ENCODE results near the gene KCNA3.
A peak's percentile ranks its signal among the peaks of the same experiment; 100 is the strongest.

The KCNA3 gene

DNA sequence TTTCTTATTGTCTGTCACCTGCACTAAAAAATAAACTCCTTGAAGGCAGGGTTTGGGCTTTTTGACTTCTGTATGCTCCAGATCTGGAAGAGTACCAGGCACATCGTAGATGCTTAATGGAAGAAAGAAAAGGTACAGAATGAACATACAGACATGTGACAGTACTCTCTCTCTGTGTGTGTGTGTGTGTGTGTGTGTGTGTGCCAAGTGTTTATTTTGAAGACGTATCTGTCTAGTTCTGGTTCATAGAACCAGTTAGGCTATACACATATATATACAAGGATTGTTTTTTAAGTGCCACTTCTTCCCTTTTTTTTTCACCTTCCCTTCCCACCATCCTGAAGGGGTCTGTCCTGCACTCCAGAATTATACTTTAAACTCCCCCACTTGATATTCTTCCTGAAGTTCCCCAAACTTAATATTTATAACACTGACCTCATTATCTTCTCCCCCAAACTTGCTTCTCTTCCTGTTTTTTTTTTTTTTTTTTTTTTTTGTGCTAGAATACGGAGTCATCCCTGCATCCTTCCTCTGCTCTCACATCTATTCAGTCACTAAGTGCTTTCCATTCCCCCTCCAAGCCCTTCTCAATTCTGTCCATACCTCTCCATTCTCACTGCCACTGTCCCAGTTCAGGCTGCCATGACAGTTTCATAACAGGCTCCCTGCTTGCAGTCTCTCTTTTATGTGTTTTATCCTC lies 5.4 kb upstream of the KCNA3 start:
- Histone ChIP-seq H3K9me3 (ENCODE audit: control insufficient read depth, insufficient read depth, low read length) (no peaks in the 10 kb centered on the region), H3K36me3 (ENCODE audit: control insufficient read depth, insufficient read depth, low read length) (no peaks in the 10 kb centered on the region), H3K4me3 (ENCODE audit: low read depth, low read length) (no peak overlapping the region), H3K9ac (ENCODE audit: low read depth, low read length) (no peak overlapping the region), H3K4me1 (ENCODE audit: control insufficient read depth, insufficient read depth, low read length) (no peaks in the 10 kb centered on the region), H3K27ac (ENCODE audit: low read depth, low read length) (no peak overlapping the region), H3K27me3 (ENCODE audit: control insufficient read depth, insufficient read depth, low read length) (peaks cover 23% of the 10 kb centered on the region)

GRCh38 chr1:110677526-110677925 lies 2.8 kb upstream of the KCNA3 start:
- H3K36me3 ChIP-seq (ENCODE audit: control insufficient read depth, insufficient read depth, low read length) = no peaks in the 10 kb centered on the region

DNA sequence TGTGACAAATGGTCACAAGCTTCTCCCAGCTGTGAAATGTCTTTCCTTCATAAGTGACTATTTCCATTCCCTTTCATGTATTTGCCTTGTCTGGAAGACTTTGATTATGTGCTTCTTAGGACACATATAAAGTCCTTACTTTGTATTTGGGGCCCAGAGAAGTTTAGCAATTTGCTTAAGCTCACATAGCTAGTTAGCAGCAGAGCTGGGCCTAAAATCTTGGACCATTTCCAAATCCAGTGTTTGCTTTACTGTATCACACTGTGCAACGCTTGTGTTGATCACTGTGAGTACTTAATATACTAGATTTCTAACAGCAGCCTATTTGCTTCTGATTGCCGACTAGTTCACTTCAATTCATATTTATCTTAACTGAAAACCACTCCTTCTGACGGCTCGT lies 2.2 kb upstream of the KCNA3 start:
- H3K27ac ChIP-seq (ENCODE audit: low read depth, low read length) = no peak overlapping the region
- no peak overlapping the region for H3K4me3 ChIP-seq (ENCODE audit: low read depth, low read length)
- H3K9ac ChIP-seq (ENCODE audit: low read depth, low read length) = no peak overlapping the region
- H3K27me3 ChIP-seq (ENCODE audit: control insufficient read depth, insufficient read depth, low read length) = peaks cover 55% of the 10 kb centered on the region
- no peaks in the 10 kb centered on the region for H3K36me3 ChIP-seq (ENCODE audit: control insufficient read depth, insufficient read depth, low read length)
- no peaks in the 10 kb centered on the region; the same call in 1 of the 2 replicates for H3K4me1 ChIP-seq (ENCODE audit: control insufficient read depth, insufficient read depth, low read length)
- H3K9me3 ChIP-seq (ENCODE audit: control insufficient read depth, insufficient read depth, low read length) = peaks cover 4% of the 10 kb centered on the region; the same call in 1 of the 2 replicates

More at GRCh38 chr1:110677526-110677925, 2.8 kb upstream of the KCNA3 start:
- Histone ChIP-seq H3K4me1 (ENCODE audit: control insufficient read depth, insufficient read depth, low read length) (no peaks in the 10 kb centered on the region; the same call in 1 of the 2 replicates), H3K27ac (ENCODE audit: low read depth, low read length) (no peak overlapping the region), H3K9me3 (ENCODE audit: control insufficient read depth, insufficient read depth, low read length) (peaks cover 4% of the 10 kb centered on the region; the same call in 1 of the 2 replicates), H3K27me3 (ENCODE audit: control insufficient read depth, insufficient read depth, low read length) (peaks cover 50% of the 10 kb centered on the region), H3K9ac (ENCODE audit: low read depth, low read length) (no peak overlapping the region), H3K4me3 (ENCODE audit: low read depth, low read length) (no peak overlapping the region)

DNA sequence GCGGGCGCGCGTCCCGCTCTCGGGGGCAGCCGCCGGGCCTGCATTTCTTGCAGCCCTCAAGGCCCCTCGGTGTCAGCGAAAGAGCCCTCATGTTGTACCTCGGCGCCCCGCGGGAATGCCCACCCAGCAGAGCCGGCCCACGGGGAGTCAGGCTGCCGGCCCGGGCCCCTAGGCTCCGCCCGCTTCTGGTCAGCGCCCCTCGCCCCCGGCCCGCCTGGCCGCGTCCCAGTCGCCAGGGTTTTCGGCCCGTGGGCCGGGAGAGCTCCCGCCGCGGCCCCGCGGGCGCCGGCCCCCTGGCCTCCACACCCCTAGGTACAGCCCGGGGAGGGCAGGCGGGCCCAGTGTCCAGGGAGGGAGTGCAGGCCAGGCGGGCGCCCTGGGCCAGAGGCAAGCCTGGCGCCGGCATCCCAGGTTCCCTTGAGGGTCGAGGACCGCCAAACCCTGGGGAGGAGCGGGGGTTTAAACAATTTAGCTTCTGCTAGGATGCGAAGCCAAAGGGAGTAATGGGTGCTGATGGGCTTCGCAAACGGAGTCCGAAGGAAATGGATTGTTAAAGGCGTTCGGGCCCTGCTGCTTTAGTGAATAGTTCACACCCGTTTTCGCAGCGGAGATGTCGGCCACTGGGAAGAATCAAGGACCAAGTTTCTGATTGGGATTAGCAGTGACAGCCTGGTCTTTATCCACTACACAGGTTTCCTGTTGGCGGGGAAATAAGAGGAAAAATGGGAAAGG lies 486 bp upstream of the KCNA3 start:
- H3K9me3 ChIP-seq (ENCODE audit: control insufficient read depth, insufficient read depth, low read length) = peaks cover 4% of the 10 kb centered on the region; the same call in 1 of the 2 replicates
- no peaks in the 10 kb centered on the region; the same call in 1 of the 2 replicates for H3K4me1 ChIP-seq (ENCODE audit: control insufficient read depth, insufficient read depth, low read length)
- no peaks in the 10 kb centered on the region for H3K36me3 ChIP-seq (ENCODE audit: control insufficient read depth, insufficient read depth, low read length)
- H3K27ac ChIP-seq (ENCODE audit: low read depth, low read length) = no peak overlapping the region
- no peak overlapping the region for H3K9ac ChIP-seq (ENCODE audit: low read depth, low read length)
- peaks cover 67% of the 10 kb centered on the region for H3K27me3 ChIP-seq (ENCODE audit: control insufficient read depth, insufficient read depth, low read length)
- peak overlapping the region; percentile 72 for H3K4me3 ChIP-seq (ENCODE audit: low read depth, low read length)

GRCh38 chr1:110673805-110674336 lies 869 bp downstream of the KCNA3 start:
- Histone ChIP-seq H3K9me3 (ENCODE audit: control insufficient read depth, insufficient read depth, low read length) (peaks cover 4% of the 10 kb centered on the region; the same call in 1 of the 2 replicates), H3K27ac (ENCODE audit: low read depth, low read length) (no peak overlapping the region), H3K4me1 (ENCODE audit: control insufficient read depth, insufficient read depth, low read length) (no peaks in the 10 kb centered on the region; the same call in 1 of the 2 replicates), H3K9ac (ENCODE audit: low read depth, low read length) (no peak overlapping the region), H3K27me3 (ENCODE audit: control insufficient read depth, insufficient read depth, low read length) (peaks cover 67% of the 10 kb centered on the region), H3K36me3 (ENCODE audit: control insufficient read depth, insufficient read depth, low read length) (no peaks in the 10 kb centered on the region), H3K4me3 (ENCODE audit: low read depth, low read length) (peak overlapping the region; percentile 72; the same call in 1 of the 2 replicates)

GRCh38 chr1:110673197-110673701 lies 1.5 kb downstream of the KCNA3 start:
- Histone ChIP-seq H3K27ac (ENCODE audit: low read depth, low read length) (no peak overlapping the region), H3K27me3 (ENCODE audit: control insufficient read depth, insufficient read depth, low read length) (peaks cover 67% of the 10 kb centered on the region), H3K4me3 (ENCODE audit: low read depth, low read length) (no peak overlapping the region)

GRCh38 chr1:110672753-110673108 lies 2.0 kb downstream of the KCNA3 start:
- no peak overlapping the region for H3K9ac ChIP-seq (ENCODE audit: low read depth, low read length)
- H3K27ac ChIP-seq (ENCODE audit: low read depth, low read length) = no peak overlapping the region
- no peaks in the 10 kb centered on the region; the same call in 1 of the 2 replicates for H3K4me1 ChIP-seq (ENCODE audit: control insufficient read depth, insufficient read depth, low read length)
- peaks cover 67% of the 10 kb centered on the region for H3K27me3 ChIP-seq (ENCODE audit: control insufficient read depth, insufficient read depth, low read length)
- H3K36me3 ChIP-seq (ENCODE audit: control insufficient read depth, insufficient read depth, low read length) = no peaks in the 10 kb centered on the region
- H3K4me3 ChIP-seq (ENCODE audit: low read depth, low read length) = no peak overlapping the region
- H3K9me3 ChIP-seq (ENCODE audit: control insufficient read depth, insufficient read depth, low read length) = peaks cover 4% of the 10 kb centered on the region; the same call in 1 of the 2 replicates

More at GRCh38 chr1:110673197-110673701, 1.5 kb downstream of the KCNA3 start:
- no peak overlapping the region for H3K9ac ChIP-seq (ENCODE audit: low read depth, low read length)
- no peaks in the 10 kb centered on the region for H3K36me3 ChIP-seq (ENCODE audit: control insufficient read depth, insufficient read depth, low read length)
- peaks cover 4% of the 10 kb centered on the region; the same call in 1 of the 2 replicates for H3K9me3 ChIP-seq (ENCODE audit: control insufficient read depth, insufficient read depth, low read length)
- H3K4me1 ChIP-seq (ENCODE audit: control insufficient read depth, insufficient read depth, low read length) = no peaks in the 10 kb centered on the region; the same call in 1 of the 2 replicates

DNA sequence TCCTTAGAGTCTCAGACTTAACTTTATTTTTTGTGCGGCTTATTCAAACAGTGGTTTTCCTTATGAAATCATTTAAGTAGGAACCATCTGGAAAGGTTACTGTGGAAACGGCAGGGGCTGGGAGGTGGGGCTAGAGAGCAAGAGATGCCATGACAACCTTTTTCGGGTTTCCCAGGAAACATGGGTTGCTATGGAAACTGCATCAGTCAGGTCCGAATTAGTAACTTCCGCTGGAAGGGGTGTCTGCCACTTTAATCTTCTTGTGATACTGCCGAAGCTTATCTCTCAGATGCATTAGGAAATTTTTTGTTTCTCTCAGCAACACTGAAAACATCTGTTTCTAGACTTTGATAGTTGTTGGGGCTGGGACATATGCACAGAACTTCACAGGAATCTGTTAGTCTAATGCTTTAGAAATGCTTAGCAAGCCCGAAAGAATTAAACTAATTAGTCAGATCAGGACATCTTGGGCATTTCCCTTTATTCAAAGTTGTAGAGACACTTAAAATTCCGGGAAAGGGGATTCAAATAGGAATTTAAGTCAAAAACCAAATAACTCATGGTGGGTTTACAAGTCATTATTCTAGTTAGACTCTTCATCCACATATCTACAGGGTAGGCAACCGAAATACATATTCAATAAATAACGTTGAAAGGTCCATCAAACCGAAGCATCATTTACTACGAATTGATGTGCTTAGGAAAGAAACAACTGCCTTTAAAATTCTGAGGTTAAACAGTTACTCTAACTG lies 2.6 kb downstream of the KCNA3 start:
- Histone ChIP-seq H3K4me1 (ENCODE audit: control insufficient read depth, insufficient read depth, low read length) (no peaks in the 10 kb centered on the region; the same call in 1 of the 2 replicates), H3K27me3 (ENCODE audit: control insufficient read depth, insufficient read depth, low read length) (peaks cover 63% of the 10 kb centered on the region), H3K9me3 (ENCODE audit: control insufficient read depth, insufficient read depth, low read length) (peaks cover 4% of the 10 kb centered on the region; the same call in 1 of the 2 replicates), H3K9ac (ENCODE audit: low read depth, low read length) (no peak overlapping the region), H3K36me3 (ENCODE audit: control insufficient read depth, insufficient read depth, low read length) (no peaks in the 10 kb centered on the region), H3K27ac (ENCODE audit: low read depth, low read length) (no peak overlapping the region), H3K4me3 (ENCODE audit: low read depth, low read length) (no peak overlapping the region)

DNA sequence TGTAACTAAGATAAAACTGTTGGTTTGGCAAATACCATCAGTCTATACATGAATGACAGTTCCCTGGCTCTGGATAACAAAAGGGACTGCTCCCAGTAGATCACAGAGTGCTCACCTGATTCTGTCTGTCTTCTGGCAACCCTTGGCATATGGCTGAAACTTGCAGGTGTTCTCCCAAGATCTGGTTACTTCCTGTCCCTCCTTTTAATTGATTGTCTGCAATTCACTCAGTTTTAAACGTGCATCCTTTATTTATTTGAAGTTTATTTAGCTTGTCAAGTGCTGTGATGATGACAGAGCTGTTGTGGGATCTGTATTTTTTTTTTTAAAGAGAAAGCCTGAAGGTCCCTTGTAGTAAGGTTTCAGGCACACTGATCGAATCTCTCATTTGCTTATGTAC lies 3.4 kb downstream of the KCNA3 start:
- Histone ChIP-seq H3K9ac (ENCODE audit: low read depth, low read length) (no peak overlapping the region), H3K4me1 (ENCODE audit: control insufficient read depth, insufficient read depth, low read length) (no peaks in the 10 kb centered on the region; the same call in 1 of the 2 replicates), H3K27me3 (ENCODE audit: control insufficient read depth, insufficient read depth, low read length) (peaks cover 55% of the 10 kb centered on the region), H3K9me3 (ENCODE audit: control insufficient read depth, insufficient read depth, low read length) (peaks cover 4% of the 10 kb centered on the region; the same call in 1 of the 2 replicates), H3K27ac (ENCODE audit: low read depth, low read length) (no peak overlapping the region), H3K4me3 (ENCODE audit: low read depth, low read length) (no peak overlapping the region), H3K36me3 (ENCODE audit: control insufficient read depth, insufficient read depth, low read length) (no peaks in the 10 kb centered on the region)

- Histone ChIP-seq H3K27ac (ENCODE audit: low read depth, low read length) (no peak overlapping the region), H3K27me3 (ENCODE audit: control insufficient read depth, insufficient read depth, low read length) (peaks cover 27% of the 10 kb centered on the region), H3K9me3 (ENCODE audit: control insufficient read depth, insufficient read depth, low read length) (peaks cover under 1% of the 10 kb centered on the region; the same call in 1 of the 2 replicates), H3K9ac (ENCODE audit: low read depth, low read length) (no peak overlapping the region), H3K4me1 (ENCODE audit: control insufficient read depth, insufficient read depth, low read length) (no peaks in the 10 kb centered on the region), H3K4me3 (ENCODE audit: low read depth, low read length) (no peak overlapping the region), H3K36me3 (ENCODE audit: control insufficient read depth, insufficient read depth, low read length) (no peaks in the 10 kb centered on the region)
Observed at GRCh38 chr1:110668549-110668948, 6.2 kb downstream of the KCNA3 start.

Data from HUES48 (cell line).